B cell (primary cell): Measurements from ENCODE around the gene ADM2. TPM values are rescaled to one million over a fixed set of nuclear protein-coding genes. Genes with fewer than 3 reads are reported as not detected.
A peak's percentile ranks its signal among the peaks of the same experiment; 100 is the strongest.

Experiments used
- ATAC-seq: fragments of 200-7000 bp; cut with Tn5 transposase; one replicate; pipeline ENCODE4 v1.10.0; 2021; ENCODE audit warnings: low read depth, mild to moderate bottlenecking, moderate number of reproducible peaks, moderate library complexity
- CTCF ChIA-PET: fragments of 350-600 bp; sonication (Branson Sonifier 250); formaldehyde crosslinking; loops from one replicate; lab custom pipeline; 2021; ENCODE audit warnings: antibody characterized with exemption, inconsistent platforms; lab: Charles Lee
- POLR2A ChIA-PET: fragments of 350-600 bp; sonication (Branson Sonifier 250); formaldehyde crosslinking; loops from one replicate; lab custom pipeline; 2021; ENCODE audit warnings: antibody characterized with exemption; lab: Charles Lee
- DNase-seq: peaks from one replicate; pipeline ENCODE4 v3.0.0; 2013
- H2AFZ ChIP-seq: 2 replicates; pipeline ENCODE4 v1.6.1; 2012; ENCODE audit warnings: mild to moderate bottlenecking, low read depth, low read length; ENCODE audit not compliant: insufficient read depth, poor library complexity, severe bottlenecking
- H3K27ac ChIP-seq, 2 donors: 1 replicate in 1 of 2; 2 replicates in 1 of 2; pipeline ENCODE4 v1.5.1; 2012 to 2013; ENCODE audit warnings: low read length in 2 of 2, mild to moderate bottlenecking in 2 of 2, moderate library complexity in 1 of 2
- H3K27me3 ChIP-seq, 4 experiments: fragments of 200-600 bp in 1 of 4; sonication (generic) in 1 of 4; replicated peaks in 1 of 4; 1 replicate in 2 of 4; 2 replicates in 2 of 4; pipeline versions ENCODE4 v1.6.1 to v1.7.0; 2013 to 2016; ENCODE audit warnings: low read length in 3 of 4, mild to moderate bottlenecking in 2 of 4, mixed read lengths in 1 of 4, moderate library complexity in 1 of 4; ENCODE audit not compliant: insufficient read depth in 4 of 4, control insufficient read depth in 3 of 4; ENCODE audit errors: control extremely low read depth in 1 of 4
- H3K36me3 ChIP-seq, 2 experiments: replicated peaks in 1 of 2; 1 replicate in 1 of 2; 2 replicates in 1 of 2; pipeline versions ENCODE4 v1.6.1 to v1.7.1; 2013; ENCODE audit warnings: low read length in 1 of 2; ENCODE audit not compliant: insufficient read depth in 2 of 2, control insufficient read depth in 1 of 2; ENCODE audit errors: control extremely low read depth in 1 of 2, extremely low read depth in 1 of 2
- H3K4me1 ChIP-seq, 2 donors: fragments of 200-600 bp in 1 of 2; sonication (generic) in 1 of 2; 1 replicate in 1 of 2; 2 replicates in 1 of 2; pipeline versions ENCODE4 v1.5.1 to v1.6.1; 2013 to 2017; ENCODE audit warnings: low read length in 2 of 2; ENCODE audit not compliant: control insufficient read depth in 2 of 2, insufficient read depth in 2 of 2
- H3K4me2 ChIP-seq: replicated peaks from 2 replicates; pipeline ENCODE3; 2012; ENCODE audit warnings: mild to moderate bottlenecking, low read depth, low read length; ENCODE audit not compliant: poor library complexity, severe bottlenecking
- H3K4me3 ChIP-seq, 5 experiments: fragments of 200-600 bp in 1 of 5; sonication (generic) in 1 of 5; 1 replicate in 3 of 5; 2 replicates in 2 of 5; pipeline versions ENCODE4 v1.5.1 to v1.7.0; 2011 to 2016; ENCODE audit warnings: low read length in 4 of 5, mild to moderate bottlenecking in 4 of 5, low read depth in 2 of 5, control low read depth in 1 of 5, moderate library complexity in 1 of 5; ENCODE audit not compliant: insufficient read depth in 1 of 5; ENCODE audit errors: control extremely low read depth in 1 of 5, extremely low read depth in 1 of 5
- H3K79me2 ChIP-seq: fragments of 200-600 bp; sonication (generic); one replicate; pipeline ENCODE4 v1.6.0; 2016; ENCODE audit warnings: low read length; ENCODE audit not compliant: control insufficient read depth, insufficient read depth
- H3K9ac ChIP-seq: fragments of 200-600 bp; sonication (generic); 2 replicates; pipeline ENCODE4 v1.6.1; 2017; ENCODE audit warnings: mild to moderate bottlenecking, low read length, moderate library complexity
- H3K9me3 ChIP-seq, 3 donors: one replicate each; pipeline versions ENCODE4 v1.6.1 to v1.7.1; 2013; ENCODE audit warnings: low read length in 2 of 3; ENCODE audit not compliant: control insufficient read depth in 2 of 3, insufficient read depth in 1 of 3; ENCODE audit errors: control extremely low read depth in 1 of 3
- H4K20me1 ChIP-seq: 2 replicates; pipeline ENCODE4 v1.6.0; 2012; ENCODE audit warnings: mild to moderate bottlenecking, low read length; ENCODE audit not compliant: insufficient read depth, control insufficient read depth, poor library complexity, severe bottlenecking
- H3K27ac Mint-ChIP-seq: one replicate; pipeline ENCODE4 v1.8.0; 2021; ENCODE audit warnings: mixed read lengths
- H3K27me3 Mint-ChIP-seq: one replicate; pipeline ENCODE4 v1.8.0; 2021; ENCODE audit warnings: mixed read lengths
- H3K4me1 Mint-ChIP-seq: one replicate; pipeline ENCODE4 v1.8.0; 2021; ENCODE audit warnings: mixed read lengths
- H3K4me3 Mint-ChIP-seq: one replicate; pipeline ENCODE4 v1.8.0; 2021; ENCODE audit warnings: mixed read lengths
- H3K9me3 Mint-ChIP-seq: one replicate; pipeline ENCODE4 v1.8.0; 2022; ENCODE audit warnings: mixed read lengths; ENCODE audit not compliant: insufficient read depth
- CTCF ChIP-seq: fragments of 200-600 bp; IDR thresholded peaks from one replicate; pipeline ENCODE4 v1.8.0; 2022; ENCODE audit warnings: antibody characterized with exemption, mild to moderate bottlenecking
- EZH2 ChIP-seq: IDR thresholded peaks from 2 replicates; pipeline ENCODE4 v1.6.1; 2012; ENCODE audit warnings: borderline replicate concordance, low read depth, mild to moderate bottlenecking, moderate library complexity, low read length; ENCODE audit not compliant: insufficient read depth, poor library complexity, severe bottlenecking
- WGBS: methylation state at CpG from one replicate; pipeline ENCODE4 v1.1.5; 2013; ENCODE audit warnings: missing lambda C conversion rate; ENCODE audit not compliant: insufficient coverage; 5-methylcytosine and 5-hydroxymethylcytosine counted together
- intact Hi-C: fragments of 100-400 bp; cut with micrococcal nuclease; formaldehyde crosslinking; loops from one replicate; pipeline ENCODE4 v1.10.0; 2022
- polyA plus RNA-seq: library from polyadenylated mRNA; depleted of rRNA; stranded (reverse); fragments of >200 nt; gene quantifications from 2 replicates; pipeline ENCODE4 v1.2.3, GENCODE V29; 2012
- total RNA-seq, 2 donors: library from RNA; stranded (reverse); fragments of 120-200 nt in 1 of 2; gene quantifications; 1 replicate in 1 of 2; 2 replicates in 1 of 2; pipeline versions ENCODE4 v1.2.3 to v1.2.4, GENCODE V29; 2013 to 2022

ADM2 gene
- total and polyA plus RNA-seq, 2 donors (not counting 1 experiment from before 2014, with no cell fraction given) = 0.67 to 3.7 TPM

- Histone ChIP-seq H3K36me3 (peaks cover 0 to 5% of the 10 kb centered on the region in 2 experiments), H3K27ac (peak overlapping the region; percentile 12 to 90), H4K20me1 (peaks cover 49% of the 10 kb centered on the region), H2AFZ (peak overlapping the region; percentile 95), H3K9me3 (no peaks in the 10 kb centered on the region), H3K79me2 (peaks cover 57% of the 10 kb centered on the region), H3K27me3 (no peaks in the 10 kb centered on the region), H3K4me1 (peaks cover 51 to 59% of the 10 kb centered on the region in 2 donors), H3K4me3 (peak overlapping the region; percentile 51 to 81 (median 68)), H3K9ac (peak overlapping the region; percentile 87), H3K4me2 (peak overlapping the region; percentile 99)
- peak overlapping the region; percentile 92 for H3K27ac Mint-ChIP-seq
- ATAC-seq (no peak), DNase-seq (no peak)
- TF ChIP-seq CTCF (no peak), EZH2 (no peak)
- intact Hi-C loops = loop anchor here (5.0 to 10.0 kb wide), 2 partner anchors 53 to 539 kb away; partner anchors contain the start of gene SCO2
- ChIA-PET CTCF (interaction anchor here (0.5 to 2.2 kb wide), 8 partner anchors 11 to 233 kb away, joined by 3 to 16 read pairs (median 4); partner anchors contain the start of genes ARSA and SCO2), POLR2A (interaction anchor here (1.3 kb wide), 1 partner anchor 51 kb away, joined by 5 read pairs; the partner anchor contains the start of gene SCO2)
- 9% methylated on average over 62 of the region's 62 CpGs for WGBS
- H3K9me3 Mint-ChIP-seq = no peaks in the 10 kb centered on the region
- H3K4me3 Mint-ChIP-seq = peak overlapping the region; percentile 89
- H3K4me1 Mint-ChIP-seq = peaks cover 56% of the 10 kb centered on the region
- H3K27me3 Mint-ChIP-seq = no peaks in the 10 kb centered on the region
Measured at GRCh38 chr22:50473855-50474671, 7.3 kb upstream of the ADM2 start.
